ENCODE results near the gene ARID1A. TPM values are rescaled to one million over a fixed set of nuclear protein-coding genes. Genes with fewer than 3 reads are reported as not detected.

Gene ARID1A
- total and polyA plus RNA-seq, 9 donors: 27.6 to 102 (median 62.1) TPM

GRCh38 chr1:26826261-26827105 lies 130.7 kb downstream of the ARID1A start, which contains the start of gene ZDHHC18:
TSS of gene ZDHHC18 (plus strand) at chr1:26826688. CDS start at chr1:26826805, 117 bp downstream.
- Histone ChIP-seq H3K27ac (peak within 1 kb of the TSS; percentile 69 to 74), H3K4me3 (peak within 1 kb of the TSS; percentile 92), H3K36me3 (no peaks in the 10 kb centered on the region), H3K9me3 (no peaks in the 10 kb centered on the region), H3K27me3 (no peaks in the 10 kb centered on the region), H3K4me1 (ENCODE audit: insufficient read depth) (peaks cover 11% of the 10 kb centered on the region)
- peak; percentile 65 to 83 (median 74) for DNase-seq
- intact Hi-C loops (cut with DNase I): loop anchor here in 1 of 4 donors (10.0 kb wide), 1 partner anchor 48 kb away; no protein-coding TSS in a partner anchor
- WGBS, 3 donors: 0 to 1% (median 1%) methylated on average over 40 to 107 of the region's 107 CpGs
- TF ChIP-seq EP300 (IDR thresholded peaks at IDR 0.05): no peak
- TF ChIP-seq POLR2A (IDR thresholded peaks at IDR 0.05): no peak
- peak in 2 of 3 donors; percentile 62 to 78 for TF ChIP-seq CTCF (IDR thresholded peaks at IDR 0.05)

- DNase-seq: peak in 2 of 5 donors; percentile 40
- H3K27ac ChIP-seq: peak overlapping the region; percentile 40 to 74
- peak overlapping the region; percentile 92 for H3K4me3 ChIP-seq
- intact Hi-C loops (cut with DNase I): loop anchor here in 1 of 4 donors (10.0 kb wide), 1 partner anchor 48 kb away; no protein-coding TSS in a partner anchor
- H3K36me3 ChIP-seq: no peaks in the 10 kb centered on the region
- WGBS, 3 donors: 1 to 3% (median 1%) methylated on average over 17 of the region's 17 CpGs
- TF ChIP-seq POLR2A (IDR thresholded peaks at IDR 0.05) (no peak), EP300 (IDR thresholded peaks at IDR 0.05) (no peak), CTCF (IDR thresholded peaks at IDR 0.05) (no peak)
- peaks cover 11% of the 10 kb centered on the region for H3K4me1 ChIP-seq (ENCODE audit: insufficient read depth)
- H3K9me3 ChIP-seq: no peaks in the 10 kb centered on the region
- no peaks in the 10 kb centered on the region for H3K27me3 ChIP-seq
Observed at GRCh38 chr1:26827106-26827604, 131.3 kb downstream of the ARID1A start.

- Histone ChIP-seq H3K27me3 (no peaks in the 10 kb centered on the region), H3K4me1 (ENCODE audit: insufficient read depth) (peaks cover 11% of the 10 kb centered on the region), H3K27ac (peak overlapping the region; percentile 40 to 74), H3K4me3 (peak overlapping the region; percentile 92), H3K9me3 (no peaks in the 10 kb centered on the region), H3K36me3 (no peaks in the 10 kb centered on the region)
- peak in 3 of 5 donors; percentile 30 to 49 (median 32) for DNase-seq
- TF ChIP-seq EP300 (IDR thresholded peaks at IDR 0.05): no peak
- TF ChIP-seq POLR2A (IDR thresholded peaks at IDR 0.05): no peak
- TF ChIP-seq CTCF (IDR thresholded peaks at IDR 0.05): no peak
- 11 to 14% (median 13%) methylated on average over 11 of the region's 11 CpGs for WGBS, 3 donors
- intact Hi-C loops (cut with DNase I): loop anchor here in 1 of 4 donors (10.0 kb wide), 1 partner anchor 47 kb away; no protein-coding TSS in a partner anchor
Observed at GRCh38 chr1:26827663-26828062, 131.8 kb downstream of the ARID1A start.

DNA sequence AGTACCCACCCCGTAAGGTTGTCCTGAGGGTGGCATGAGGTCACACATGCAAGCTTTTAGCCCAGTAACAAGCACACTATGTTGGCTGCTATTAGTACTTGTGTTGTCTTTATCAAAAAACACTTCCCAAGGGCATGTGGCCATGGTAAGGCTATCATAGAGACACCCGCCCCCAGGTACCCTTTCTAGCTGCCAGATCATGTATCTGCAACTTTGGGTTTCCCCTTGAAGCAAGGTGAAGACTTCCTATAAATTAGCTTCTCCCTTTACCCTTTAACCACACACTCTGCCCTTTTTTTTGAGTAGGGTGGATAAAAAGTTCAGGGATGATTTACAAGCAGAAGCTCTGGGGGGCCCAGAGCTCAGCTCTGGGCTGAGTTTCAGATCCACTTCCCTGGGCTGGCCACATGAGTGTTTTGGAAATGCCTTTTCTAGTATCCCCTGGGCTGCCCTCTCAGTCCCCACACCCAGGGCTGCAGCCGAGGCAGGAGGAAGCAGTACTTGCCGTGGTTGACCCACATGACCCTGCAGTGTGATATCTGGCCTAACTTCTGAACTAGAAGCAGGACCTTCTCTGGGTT lies 132.7 kb downstream of the ARID1A start:
- H3K4me3 ChIP-seq: no peak overlapping the region
- TF ChIP-seq EP300 (IDR thresholded peaks at IDR 0.05): no peak
- TF ChIP-seq POLR2A (IDR thresholded peaks at IDR 0.05): no peak
- TF ChIP-seq CTCF (IDR thresholded peaks at IDR 0.05): no peak
- intact Hi-C loops (cut with DNase I): loop anchor here in 1 of 4 donors (10.0 kb wide), 1 partner anchor 46 kb away; no protein-coding TSS in a partner anchor
- no peak overlapping the region for H3K27ac ChIP-seq
- no peaks in the 10 kb centered on the region for H3K36me3 ChIP-seq
- H3K9me3 ChIP-seq: no peaks in the 10 kb centered on the region
- no peak for DNase-seq
- 48 to 56% (median 55%) methylated on average over 4 of the region's 4 CpGs for WGBS, 3 donors
- H3K27me3 ChIP-seq: no peaks in the 10 kb centered on the region
- peaks cover 11% of the 10 kb centered on the region for H3K4me1 ChIP-seq (ENCODE audit: insufficient read depth)

All from ovary (tissue), 9 donors.